Measurements from ENCODE around the gene RECK.

RECK gene

DNA sequence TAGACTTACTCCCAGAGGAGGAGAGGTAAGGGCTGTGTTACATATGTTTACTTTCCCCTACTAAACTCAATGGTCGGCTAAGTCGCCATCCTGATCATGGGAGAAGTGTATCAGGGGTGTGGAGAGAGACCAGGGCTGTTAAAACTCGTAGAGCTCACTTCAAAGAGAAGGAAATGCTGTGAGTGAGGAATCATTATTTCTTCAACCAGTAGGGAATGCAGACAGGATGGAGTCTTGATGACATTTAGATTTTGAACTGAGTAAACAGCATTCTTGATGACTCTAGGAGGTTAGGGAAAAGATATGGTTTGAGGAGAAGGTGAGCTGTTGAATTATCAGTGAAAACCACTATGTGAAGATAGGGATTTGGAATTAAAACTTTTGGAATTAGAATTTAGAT lies 17.3 kb downstream of the RECK start:
- Histone ChIP-seq H4K20me1 (ENCODE audit: control insufficient read depth, insufficient read depth, low read depth, low read length) (no peaks in the 10 kb centered on the region), H3K79me2 (ENCODE audit: control insufficient read depth, low read length) (no peaks in the 10 kb centered on the region), H3K27ac (ENCODE audit: low read depth, low read length) (no peak overlapping the region), H3K9me3 (ENCODE audit: control insufficient read depth, insufficient read depth, low read length) (no peaks in the 10 kb centered on the region), H3K4me1 (ENCODE audit: control insufficient read depth, low read length) (no peaks in the 10 kb centered on the region), H3K4me3 (ENCODE audit: low read length) (no peak overlapping the region), H3F3A (ENCODE audit: control insufficient read depth, insufficient read depth) (no peaks in the 10 kb centered on the region), H3K9me2 (replicated peaks; ENCODE audit: control insufficient read depth, low read length) (no peaks in the 10 kb centered on the region), H3K36me3 (ENCODE audit: control insufficient read depth, low read length) (no peaks in the 10 kb centered on the region), H3K4me2 (ENCODE audit: low read length) (no peak overlapping the region), H3K27me3 (ENCODE audit: control insufficient read depth, low read length) (no peaks in the 10 kb centered on the region)
- TF ChIP-seq, protein P1, sequence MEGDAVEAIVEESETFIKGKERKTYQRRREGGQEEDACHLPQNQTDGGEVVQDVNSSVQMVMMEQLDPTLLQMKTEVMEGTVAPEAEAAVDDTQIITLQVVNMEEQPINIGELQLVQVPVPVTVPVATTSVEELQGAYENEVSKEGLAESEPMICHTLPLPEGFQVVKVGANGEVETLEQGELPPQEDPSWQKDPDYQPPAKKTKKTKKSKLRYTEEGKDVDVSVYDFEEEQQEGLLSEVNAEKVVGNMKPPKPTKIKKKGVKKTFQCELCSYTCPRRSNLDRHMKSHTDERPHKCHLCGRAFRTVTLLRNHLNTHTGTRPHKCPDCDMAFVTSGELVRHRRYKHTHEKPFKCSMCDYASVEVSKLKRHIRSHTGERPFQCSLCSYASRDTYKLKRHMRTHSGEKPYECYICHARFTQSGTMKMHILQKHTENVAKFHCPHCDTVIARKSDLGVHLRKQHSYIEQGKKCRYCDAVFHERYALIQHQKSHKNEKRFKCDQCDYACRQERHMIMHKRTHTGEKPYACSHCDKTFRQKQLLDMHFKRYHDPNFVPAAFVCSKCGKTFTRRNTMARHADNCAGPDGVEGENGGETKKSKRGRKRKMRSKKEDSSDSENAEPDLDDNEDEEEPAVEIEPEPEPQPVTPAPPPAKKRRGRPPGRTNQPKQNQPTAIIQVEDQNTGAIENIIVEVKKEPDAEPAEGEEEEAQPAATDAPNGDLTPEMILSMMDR (IDR thresholded peaks at IDR 0.05; ENCODE audit: low read depth, low read length, poor library complexity, severe bottlenecking): no peak
- no peak for TF ChIP-seq EZH2phosphoT487 (IDR thresholded peaks at IDR 0.05; ENCODE audit: borderline replicate concordance, low read length)

DNA sequence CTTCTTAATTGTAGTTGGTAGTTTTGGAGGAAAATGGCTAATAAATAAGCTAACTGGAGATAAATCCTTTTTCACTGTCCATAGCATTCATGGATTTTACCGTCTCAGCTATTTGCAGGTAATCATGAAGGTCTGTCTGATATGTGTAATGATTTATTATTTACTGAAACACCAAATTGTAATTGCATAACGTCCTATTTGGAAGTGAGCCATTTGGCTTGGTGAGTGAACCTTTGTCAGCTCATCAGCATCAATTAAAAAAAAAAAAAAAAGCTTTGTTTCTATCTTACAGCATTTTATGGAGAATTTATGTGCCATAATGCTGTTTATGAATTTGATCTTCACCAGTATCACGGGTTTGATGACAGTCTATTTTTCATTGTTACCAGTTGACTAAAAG lies 20.2 kb downstream of the RECK start:
- H3K4me2 ChIP-seq (ENCODE audit: low read length): no peak overlapping the region
- no peaks in the 10 kb centered on the region for H3K79me2 ChIP-seq (ENCODE audit: control insufficient read depth, low read length)
- H3K4me3 ChIP-seq (ENCODE audit: low read length): no peak overlapping the region
- no peaks in the 10 kb centered on the region for H3K9me2 ChIP-seq (replicated peaks; ENCODE audit: control insufficient read depth, low read length)
- H3F3A ChIP-seq (ENCODE audit: control insufficient read depth, insufficient read depth): no peaks in the 10 kb centered on the region
- H3K27me3 ChIP-seq (ENCODE audit: control insufficient read depth, low read length): no peaks in the 10 kb centered on the region
- no peaks in the 10 kb centered on the region for H3K4me1 ChIP-seq (ENCODE audit: control insufficient read depth, low read length)
- H4K20me1 ChIP-seq (ENCODE audit: control insufficient read depth, insufficient read depth, low read depth, low read length): no peaks in the 10 kb centered on the region
- no peak overlapping the region for H3K27ac ChIP-seq (ENCODE audit: low read depth, low read length)
- TF ChIP-seq, protein P1 (IDR thresholded peaks at IDR 0.05; ENCODE audit: low read depth, low read length, poor library complexity, severe bottlenecking): no peak
- TF ChIP-seq EZH2phosphoT487 (IDR thresholded peaks at IDR 0.05; ENCODE audit: borderline replicate concordance, low read length): no peak
- no peaks in the 10 kb centered on the region for H3K9me3 ChIP-seq (ENCODE audit: control insufficient read depth, insufficient read depth, low read length)
- H3K36me3 ChIP-seq (ENCODE audit: control insufficient read depth, low read length): no peaks in the 10 kb centered on the region

DNA sequence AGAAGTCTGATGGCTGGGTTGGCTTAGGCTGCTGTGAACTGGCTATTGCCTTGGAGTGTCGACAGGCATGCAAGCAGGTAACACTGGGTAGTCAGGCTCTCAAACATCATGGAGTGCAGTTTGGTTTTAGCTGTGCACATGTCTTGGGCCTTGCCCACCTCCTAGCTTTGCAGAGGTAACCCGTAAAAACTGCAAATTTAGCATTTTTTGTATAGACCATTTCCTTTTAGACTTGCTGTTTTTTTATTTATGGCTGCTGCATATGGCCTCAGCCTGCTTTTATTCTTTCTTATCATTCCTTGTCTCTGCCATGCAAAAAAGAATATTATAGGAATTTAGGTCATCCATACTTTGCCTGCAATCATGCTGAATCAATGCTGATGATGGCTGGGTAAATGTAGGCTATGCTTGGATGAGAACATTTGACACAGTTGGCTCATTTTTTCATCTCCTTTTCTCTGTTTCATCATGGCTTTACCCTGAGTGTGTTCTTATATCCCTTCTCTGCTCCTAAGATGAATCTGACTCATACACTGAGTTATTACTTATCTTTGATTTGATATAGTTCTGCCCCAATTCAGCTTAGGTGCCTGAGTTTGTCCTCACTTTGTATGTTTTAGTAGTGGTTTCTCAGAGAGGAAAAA lies 27.2 kb downstream of the RECK start:
- Histone ChIP-seq H3K9me2 (replicated peaks; ENCODE audit: control insufficient read depth, low read length) (no peaks in the 10 kb centered on the region), H3K4me2 (ENCODE audit: low read length) (no peak overlapping the region), H4K20me1 (ENCODE audit: control insufficient read depth, insufficient read depth, low read depth, low read length) (no peaks in the 10 kb centered on the region), H3K27ac (ENCODE audit: low read depth, low read length) (no peak overlapping the region), H3F3A (ENCODE audit: control insufficient read depth, insufficient read depth) (no peaks in the 10 kb centered on the region), H3K36me3 (ENCODE audit: control insufficient read depth, low read length) (no peaks in the 10 kb centered on the region), H3K27me3 (ENCODE audit: control insufficient read depth, low read length) (no peaks in the 10 kb centered on the region), H3K9me3 (ENCODE audit: control insufficient read depth, insufficient read depth, low read length) (no peaks in the 10 kb centered on the region), H3K79me2 (ENCODE audit: control insufficient read depth, low read length) (no peaks in the 10 kb centered on the region), H3K4me3 (ENCODE audit: low read length) (no peak overlapping the region), H3K4me1 (ENCODE audit: control insufficient read depth, low read length) (no peaks in the 10 kb centered on the region)
- TF ChIP-seq, protein P1 (IDR thresholded peaks at IDR 0.05; ENCODE audit: low read depth, low read length, poor library complexity, severe bottlenecking): no peak
- no peak for TF ChIP-seq EZH2phosphoT487 (IDR thresholded peaks at IDR 0.05; ENCODE audit: borderline replicate concordance, low read length)

Data from DOHH2 (cell line).